HG02970 (cell line): ENCODE results near the gene MAST2.

Experiments used
- ATAC-seq: cut with Tn5 transposase; IDR thresholded peaks from one replicate; pipeline ENCODE4 v1.9.1; 2021; ENCODE audit warnings: mild to moderate bottlenecking, moderate library complexity, moderate number of reproducible peaks; ENCODE audit not compliant: unreplicated experiment, low FRiP score

MAST2 gene

DNA sequence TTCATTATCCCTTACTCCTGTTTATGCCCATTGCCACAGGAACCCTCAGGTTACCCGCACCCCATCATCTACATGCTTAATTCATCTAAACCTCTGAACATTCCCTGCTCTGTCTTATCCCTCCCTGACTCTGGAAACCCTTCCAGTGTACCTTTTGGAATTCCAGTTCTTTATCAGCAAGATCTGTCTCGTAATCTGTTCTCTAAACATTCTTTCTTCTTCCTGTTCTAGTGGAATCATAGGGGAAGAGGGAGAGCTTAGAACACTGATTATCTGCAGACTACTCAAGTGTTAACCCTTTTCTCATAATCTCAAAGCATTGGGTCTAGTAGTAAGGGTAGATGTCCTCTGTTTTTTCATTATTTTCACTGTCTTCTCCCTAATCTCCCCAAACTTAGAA is 169.2 kb downstream of the MAST2 start:
- ATAC-seq = no peak

DNA sequence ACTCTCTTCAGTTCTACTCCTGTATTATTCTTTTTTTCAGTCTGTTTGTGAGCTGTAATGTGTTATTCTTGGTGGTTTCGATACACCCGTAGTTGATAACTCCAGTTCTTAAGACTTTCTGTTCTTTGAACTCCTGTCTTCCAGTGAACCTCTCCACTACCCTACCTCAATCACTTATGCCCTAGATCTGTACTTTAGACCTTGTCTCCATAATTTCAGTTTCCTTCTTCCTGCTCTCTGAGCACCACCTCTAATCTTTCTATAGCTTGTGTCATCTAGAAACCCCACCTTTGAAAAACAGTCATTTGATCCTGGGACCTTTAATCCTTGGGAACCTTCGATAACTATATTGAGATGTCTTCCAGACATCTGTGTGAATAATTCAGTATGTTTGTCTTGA is 169.7 kb downstream of the MAST2 start:
- ATAC-seq = no peak

DNA sequence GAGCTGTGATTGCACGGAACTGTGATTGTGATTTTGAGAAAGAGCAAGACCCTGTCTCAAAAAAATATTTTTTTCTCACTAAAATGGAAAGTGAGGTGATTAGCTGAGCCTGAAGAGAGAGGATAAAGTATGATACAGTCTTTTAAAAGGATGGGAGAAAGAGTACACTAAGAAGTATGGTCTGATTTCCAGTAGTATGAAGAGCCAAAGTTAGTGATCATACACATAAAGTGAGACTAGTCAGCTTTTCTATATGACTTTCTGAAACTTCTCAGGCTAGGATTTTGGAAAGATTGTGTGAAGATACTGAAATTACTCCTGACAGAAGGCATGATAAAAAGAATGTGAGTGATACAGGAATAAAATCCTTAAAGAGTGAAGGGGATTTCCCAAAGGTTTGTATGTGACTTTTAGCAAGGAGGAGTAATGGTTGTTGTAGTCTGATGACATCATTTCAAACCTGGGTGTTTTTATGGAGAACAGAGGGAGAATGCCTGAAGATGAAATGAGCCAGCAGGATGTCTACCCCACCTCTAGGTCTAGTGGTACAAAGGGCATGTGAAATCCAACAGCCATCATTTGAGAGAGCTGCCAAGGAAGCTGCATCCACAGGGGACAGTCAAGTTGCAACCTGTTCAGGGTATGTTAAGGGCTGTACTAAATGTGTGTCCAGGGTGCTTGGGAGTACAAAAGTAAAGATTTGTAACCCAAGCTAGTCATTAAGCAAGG is 171.3 kb downstream of the MAST2 start:
- no peak for ATAC-seq

DNA sequence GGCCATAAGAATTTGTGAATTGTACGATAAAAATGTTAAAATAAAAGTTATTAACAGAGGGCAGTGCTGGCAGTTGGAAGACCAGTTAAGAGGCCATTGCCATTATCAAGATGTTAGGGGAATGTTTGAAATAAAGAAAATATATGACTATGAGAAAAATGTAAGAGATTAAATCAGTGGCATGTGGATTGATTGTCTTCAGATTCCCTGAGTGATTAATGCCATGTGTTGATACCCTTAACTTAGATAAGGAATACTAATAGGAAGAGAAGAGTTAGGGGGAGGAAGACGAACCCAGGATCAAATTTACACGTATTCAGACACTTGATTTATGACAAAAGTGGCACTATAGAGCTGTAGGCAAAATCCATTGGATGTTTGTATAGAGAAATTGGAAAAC is 173.2 kb downstream of the MAST2 start:
- ATAC-seq = no peak

DNA sequence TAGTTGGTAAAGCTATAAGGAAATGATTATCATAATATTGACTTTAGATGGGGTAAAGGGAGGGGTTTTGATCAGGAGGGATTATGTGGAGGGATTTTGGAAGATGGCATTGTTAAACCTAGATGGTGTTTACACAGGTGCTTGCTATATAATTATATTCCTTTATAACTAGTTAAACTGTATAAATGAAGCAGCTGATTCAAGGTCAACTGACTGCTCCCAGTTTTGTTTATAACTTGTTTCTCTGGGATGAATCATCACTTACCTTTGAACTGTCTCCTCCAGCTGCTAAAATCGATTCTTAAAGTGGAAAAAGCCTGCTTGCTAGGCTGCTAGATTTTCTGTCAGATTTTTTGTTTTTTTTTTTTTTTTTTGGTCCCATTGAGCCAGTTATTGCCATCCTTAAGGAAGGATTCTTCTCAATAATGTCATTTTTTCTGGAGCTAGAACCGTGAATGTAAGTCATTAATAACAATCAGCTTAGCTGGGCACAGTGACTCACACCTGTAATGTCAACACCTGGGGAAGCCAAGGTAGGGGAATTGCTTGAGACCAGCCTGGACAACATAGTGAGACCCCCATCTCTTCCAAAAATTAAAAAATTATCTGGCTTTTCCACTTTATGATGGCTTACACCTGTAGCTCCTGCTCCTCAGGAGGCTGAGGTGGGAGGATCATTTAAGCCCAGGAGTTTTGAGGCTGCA is 175.8 kb downstream of the MAST2 start:
- no peak for ATAC-seq

DNA sequence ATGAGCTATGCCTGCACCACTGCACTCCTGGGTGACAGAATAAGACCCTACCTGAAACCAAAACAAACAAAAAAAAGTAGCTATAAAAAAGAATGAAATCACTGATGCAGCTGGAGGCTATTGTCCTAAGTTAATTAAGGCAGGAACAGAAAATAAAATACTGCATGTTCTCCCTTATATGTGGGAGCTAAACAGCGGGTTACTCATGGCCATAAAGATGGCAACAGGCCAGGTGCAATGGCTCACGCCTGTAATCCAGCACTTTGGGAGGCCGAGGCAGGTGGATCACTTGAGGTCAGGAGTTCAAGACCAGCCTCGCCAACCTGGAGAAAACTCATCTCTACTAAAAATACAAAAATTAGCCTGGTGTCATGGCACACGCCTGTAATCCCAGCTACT is 176.4 kb downstream of the MAST2 start:
- no peak for ATAC-seq

DNA sequence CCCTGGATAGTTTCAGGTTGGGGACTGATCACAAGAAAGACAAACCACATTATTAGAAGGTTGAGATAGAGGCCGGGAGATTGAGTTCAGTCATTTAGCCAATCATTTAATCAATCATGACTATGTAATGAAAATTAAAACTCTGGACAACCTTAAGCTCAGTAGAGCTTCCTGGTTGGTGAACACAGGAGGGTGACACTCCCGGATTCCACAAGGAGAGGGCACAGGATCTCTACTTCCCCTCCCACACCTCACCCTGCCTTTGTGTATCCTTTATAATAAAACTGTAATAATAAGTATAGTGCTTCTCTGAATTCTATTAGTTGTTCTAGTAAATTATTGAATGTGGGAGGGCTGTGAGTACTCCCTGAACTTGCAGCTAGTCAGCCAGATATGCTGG is 178.9 kb downstream of the MAST2 start:
- no peak for ATAC-seq

DNA sequence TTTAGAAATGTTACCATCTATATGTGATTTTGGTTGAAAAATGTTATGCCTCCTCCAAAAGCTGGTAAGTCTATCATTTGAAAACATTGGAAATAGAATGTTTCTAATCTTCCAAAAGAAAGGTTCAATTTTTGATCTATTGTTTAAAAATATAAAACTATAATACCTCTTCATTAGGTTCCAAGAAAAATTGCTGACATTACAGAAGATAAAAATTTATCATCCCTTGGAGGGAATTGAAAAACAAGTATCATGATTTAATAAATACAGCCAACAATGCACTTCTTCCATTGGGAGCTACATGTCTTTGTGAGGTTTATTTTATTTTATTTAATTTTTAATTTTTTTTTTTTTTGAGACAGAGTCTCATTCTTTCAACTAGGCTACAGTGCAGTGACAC is 180.6 kb downstream of the MAST2 start:
- ATAC-seq = no peak

DNA sequence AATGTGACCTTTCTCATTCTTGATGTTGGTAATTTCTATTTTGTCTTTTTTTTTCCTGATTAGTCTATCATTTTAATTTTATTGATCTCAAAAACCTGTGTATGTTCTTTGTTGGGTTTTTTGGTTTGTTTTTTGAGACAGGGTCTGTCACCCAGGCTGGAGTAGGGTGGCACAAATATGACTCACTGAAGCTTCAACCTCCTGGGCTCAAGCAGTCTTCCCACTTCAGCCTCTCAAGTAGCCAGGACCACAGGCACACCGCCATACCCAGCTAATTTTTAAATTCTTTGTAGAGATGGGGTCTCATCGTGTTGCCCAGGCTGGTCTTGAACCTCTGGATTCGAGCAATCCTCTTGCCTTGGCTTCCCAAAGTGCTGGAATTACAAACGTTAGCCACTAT is 183.8 kb downstream of the MAST2 start:
- no peak for ATAC-seq

DNA sequence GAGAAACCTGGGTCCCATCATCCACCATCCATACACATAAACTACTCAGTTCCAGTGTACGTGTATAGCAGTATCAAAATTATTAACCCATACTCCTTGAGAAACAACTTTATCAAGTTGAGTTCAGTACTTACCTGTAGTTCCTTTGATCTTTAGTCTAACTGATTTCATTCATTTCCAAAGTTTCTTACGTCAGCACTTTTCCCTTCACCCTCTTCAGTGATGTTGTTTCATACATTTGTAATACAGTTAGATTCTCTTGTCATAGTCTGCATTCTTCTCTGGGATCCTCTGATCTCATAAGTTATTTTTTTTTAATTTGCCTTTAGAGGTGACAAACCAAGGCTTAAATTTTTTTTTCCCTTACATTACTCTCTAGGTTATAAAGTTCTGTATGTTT is 185.8 kb downstream of the MAST2 start:
- ATAC-seq = no peak

DNA sequence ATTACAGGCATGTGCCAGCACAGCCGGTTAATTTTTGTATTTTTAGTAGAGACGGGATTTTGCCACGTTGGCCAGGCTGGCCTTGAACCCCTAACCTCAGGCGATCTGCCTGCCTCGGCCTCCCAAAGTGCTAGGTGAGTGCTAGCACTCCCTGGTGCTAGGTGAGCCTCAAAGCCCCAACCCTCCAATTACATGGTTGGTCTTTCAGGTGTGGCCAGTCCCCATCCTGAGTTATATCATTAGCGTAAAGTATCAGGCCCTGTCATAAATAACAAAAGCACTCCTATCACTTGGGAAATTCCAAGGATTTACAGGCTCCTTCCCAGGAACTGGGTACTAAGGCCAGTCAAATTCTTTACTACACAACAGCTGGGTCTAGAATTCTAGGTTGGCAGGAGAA is 191.0 kb downstream of the MAST2 start:
- no peak for ATAC-seq

DNA sequence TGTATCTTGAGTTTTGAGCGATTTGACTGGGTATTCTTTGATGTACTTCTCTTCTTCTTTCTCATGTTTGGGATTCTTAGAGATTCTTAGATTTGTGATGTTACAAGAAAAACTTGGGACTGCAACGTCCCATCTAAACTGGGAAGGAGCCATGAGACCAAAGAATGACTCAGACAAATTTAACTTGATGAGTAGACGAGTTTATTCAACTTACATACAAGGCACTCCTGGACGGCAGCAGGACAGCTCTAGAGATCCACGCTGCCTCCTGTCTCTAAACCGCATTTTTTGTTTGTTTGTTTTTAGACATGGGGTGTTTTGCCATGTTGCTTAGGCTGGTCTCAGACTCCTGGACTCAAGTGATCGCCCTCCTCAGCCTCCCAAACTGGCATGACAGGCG is 191.9 kb downstream of the MAST2 start:
- no peak for ATAC-seq

DNA sequence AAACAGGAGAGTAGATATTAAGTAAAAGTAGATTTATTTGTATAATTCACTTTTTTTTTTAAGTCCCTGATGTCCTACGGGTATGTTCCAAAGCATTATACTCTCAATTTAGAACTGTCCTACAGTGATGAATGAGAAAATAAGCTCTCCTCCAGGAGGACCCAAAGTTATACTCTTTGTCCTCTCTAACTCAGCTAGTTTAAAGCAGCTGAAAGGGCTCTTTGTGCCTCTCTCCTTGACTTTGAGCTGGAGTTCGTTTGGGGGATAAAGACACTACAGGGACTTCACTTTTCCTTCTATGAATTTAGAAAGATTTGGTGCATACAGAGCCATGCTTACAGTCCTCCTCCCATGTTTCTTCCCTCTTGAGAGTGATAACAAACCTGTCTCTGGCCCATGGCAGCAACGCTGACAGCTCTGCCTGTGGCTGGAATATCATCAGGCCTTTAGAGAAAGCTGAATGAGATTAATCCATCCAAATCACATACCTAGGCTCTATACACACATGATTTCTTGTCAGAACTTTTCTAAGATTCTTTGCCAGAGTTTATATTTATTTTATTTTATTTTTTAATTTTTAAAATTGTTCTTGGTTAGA is 194.7 kb downstream of the MAST2 start:
- ATAC-seq = no peak

DNA sequence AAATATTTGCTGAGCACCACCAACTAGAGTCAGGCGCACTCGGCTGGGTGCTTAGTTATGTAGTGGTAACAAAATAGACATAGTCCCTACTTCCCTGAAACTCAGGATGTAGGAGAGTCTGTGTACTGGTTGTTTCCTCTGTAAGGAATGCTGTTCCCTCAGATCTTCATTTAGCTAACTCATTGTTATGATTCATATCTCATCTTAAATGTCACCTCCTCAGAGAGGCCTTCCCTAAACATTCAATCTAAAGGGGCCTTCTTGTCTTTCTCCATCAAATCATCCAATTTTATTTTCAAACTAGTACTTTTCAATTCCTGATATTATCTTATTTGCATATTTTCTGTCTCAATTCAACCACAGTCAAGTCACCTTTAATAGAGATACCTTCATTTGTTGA is 196.1 kb downstream of the MAST2 start:
- ATAC-seq = no peak

DNA sequence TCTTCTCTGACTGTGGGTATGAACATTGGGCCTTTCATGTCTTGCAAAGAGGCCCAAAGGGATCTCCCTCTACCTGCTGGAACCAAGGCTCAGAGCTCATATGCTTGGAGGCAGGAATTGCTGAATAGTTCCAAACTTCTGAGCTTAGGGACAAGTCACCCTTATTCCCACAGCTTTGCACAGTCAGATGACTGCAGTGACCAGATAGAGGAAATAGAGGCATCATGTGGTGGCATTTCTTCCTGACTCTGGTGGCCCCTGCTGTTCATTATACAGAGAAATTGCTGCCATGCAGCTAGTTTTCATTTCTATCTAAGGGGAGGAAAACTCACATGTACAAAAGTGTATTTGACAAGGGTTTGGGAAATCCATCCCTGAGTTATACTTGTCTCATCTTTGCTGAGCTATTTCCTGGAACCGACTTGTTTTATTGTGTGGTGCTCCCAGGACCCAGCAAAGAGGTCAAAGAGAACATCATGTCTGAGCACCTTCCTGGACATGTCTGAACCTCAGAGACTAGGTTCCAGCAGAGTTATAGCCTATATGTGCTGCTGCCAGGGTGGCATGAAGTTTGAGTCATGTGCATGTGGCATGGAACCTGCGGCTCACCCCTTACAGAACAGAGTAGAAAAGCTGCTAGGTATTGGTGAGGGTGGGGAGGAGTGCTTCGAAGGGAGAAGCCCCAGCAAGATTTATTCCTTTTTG is 197.8 kb downstream of the MAST2 start:
- ATAC-seq = no peak

DNA sequence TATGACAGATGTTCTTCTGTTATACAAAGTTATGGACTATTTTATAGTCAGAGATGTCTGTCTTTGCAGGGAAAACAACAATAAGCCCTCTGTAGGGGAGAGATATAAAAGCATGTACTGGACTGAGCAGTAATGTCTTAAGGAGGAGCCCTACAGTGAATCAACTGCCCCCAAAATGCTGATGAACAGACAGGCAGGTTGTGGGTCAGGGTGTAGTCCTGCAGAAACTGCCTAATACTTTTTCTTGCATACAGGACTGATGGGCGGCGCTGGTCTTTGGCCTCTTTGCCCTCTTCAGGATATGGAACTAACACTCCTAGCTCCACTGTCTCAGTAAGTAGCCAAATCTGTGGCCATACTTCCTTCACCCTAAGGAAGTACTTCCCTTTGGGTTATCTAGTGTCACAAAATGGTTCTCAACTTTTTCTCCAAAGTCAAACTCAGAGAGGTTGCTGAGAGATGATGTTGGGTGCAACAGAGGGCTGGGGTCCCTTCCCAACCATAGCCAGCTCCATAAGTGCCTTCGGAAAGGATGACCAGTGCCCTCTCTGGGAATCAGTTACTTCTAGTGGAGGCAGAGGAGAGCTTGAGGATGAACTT is 199.2 kb downstream of the MAST2 start:
- no peak for ATAC-seq

DNA sequence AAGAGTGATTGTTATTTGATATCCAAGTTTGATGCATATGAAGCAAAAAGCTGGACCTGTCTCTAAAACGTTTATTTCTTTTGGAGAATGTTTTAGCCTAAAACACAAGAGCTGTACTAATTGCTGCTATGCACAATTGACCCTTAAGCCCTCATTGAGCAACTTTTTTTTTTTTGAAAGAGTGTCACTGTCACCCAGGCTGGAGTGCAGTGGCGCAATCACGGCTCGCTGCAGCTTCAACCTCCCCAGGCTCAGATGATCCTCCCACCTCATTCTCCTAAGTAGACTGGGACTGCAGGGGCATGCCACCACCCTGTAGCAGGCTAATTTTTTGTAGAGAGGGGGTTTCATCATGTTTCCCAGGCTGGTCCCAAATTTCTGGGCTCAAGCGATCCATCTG is 199.9 kb downstream of the MAST2 start:
- no peak for ATAC-seq

DNA sequence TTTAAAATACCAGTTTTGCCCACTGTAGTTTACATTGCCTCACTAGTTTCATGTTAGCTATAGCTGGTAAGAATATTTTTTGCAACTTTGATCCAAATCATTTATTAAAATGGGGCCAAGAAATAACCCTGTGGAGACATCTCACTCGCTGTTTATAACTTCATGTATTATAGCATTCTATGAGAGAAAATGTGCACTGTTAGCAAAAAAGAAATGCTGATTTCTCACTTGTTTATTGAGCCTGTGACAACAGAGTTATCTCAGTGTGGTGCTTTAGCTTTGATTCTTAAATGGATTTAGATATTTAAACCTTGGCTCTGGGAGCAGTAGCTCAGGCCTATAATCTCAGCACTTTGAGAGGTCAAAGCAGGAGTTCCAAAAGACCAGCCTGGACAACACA is 201.1 kb downstream of the MAST2 start:
- ATAC-seq = no peak

DNA sequence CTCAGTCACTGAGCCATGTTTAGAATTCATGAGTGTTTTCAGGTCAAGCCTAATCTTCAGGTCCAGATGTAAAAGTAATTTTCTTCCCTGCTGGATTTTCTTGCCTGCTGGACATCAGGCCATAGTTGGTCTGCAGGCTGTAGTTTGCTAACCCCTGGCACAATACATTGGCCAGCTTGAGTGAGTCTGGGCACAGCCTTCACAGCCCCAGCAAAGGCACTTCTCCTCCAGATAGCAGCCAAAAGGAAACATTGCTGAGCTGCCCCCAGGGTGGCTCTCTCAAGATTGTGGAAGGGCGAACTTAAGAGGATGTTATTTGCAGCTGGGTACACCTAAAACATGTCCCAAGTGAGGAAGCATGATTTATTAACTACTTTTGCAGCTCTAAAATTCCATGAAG is 202.2 kb downstream of the MAST2 start:
- ATAC-seq = no peak

DNA sequence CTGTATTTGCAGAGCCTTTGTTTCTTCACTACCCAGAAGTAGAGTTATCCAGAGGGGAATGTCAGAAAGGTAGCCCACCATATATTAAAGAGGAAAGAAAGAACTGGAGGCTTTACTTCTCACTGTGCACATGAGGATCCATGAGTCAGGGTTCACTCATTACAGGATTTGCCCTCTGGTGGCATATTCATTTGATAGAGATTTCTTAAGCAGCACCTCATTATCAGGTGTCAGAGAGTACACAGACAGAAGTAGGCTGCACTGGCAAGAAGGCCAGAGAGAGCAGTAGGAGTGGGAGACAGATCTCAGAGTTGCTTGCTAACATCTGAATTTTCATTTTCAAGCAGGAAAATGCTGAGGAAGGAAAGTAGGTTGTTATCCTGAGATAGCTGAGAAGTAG is 205.2 kb downstream of the MAST2 start:
- no peak for ATAC-seq

DNA sequence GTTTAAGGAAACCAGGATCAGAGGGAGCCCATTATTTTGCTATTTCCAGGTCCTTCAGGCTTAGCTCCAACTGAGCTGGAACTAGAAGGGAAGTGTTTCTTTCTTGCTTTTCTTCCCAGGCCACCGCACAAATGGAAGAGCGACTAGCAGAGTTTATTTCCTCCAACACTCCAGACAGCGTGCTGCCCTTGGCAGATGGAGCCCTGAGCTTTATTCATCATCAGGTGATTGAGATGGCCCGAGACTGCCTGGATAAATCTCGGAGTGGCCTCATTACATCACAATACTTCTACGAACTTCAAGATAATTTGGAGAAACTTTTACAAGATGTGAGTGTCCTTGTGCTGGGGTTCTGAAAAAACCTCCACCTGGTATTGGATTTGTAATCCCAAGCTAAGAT is 207.2 kb downstream of the MAST2 start:
- no peak for ATAC-seq
